Right ventricle myocardium superior (tissue), 1 donor: ENCODE data around the gene IFT122. TPM values are rescaled to one million over a fixed set of nuclear protein-coding genes. Genes with fewer than 3 reads are reported as not detected.

Experiments used
- total RNA-seq: library from RNA; stranded (reverse); fragmentation: NEBNext Ultra II Directional; extraction: Animal tissue kit (Norgen Biotek cat#: 25700); gene quantifications from one replicate; pipeline ENCODE4 v1.2.1, GENCODE V29; 2021
- donor health status: DM: no; HTN: yes; CAD: no; lungs with severe emphysema.

IFT122 gene
- total RNA-seq, 1 donor from 2014 or later: 19.3 TPM

Other genes starting within 250 kb of the IFT122 start
- 80.6 TPM for gene COPG1, start 190.6 kb upstream of the IFT122 start, total RNA-seq
- gene HMCES, start 161.4 kb upstream of the IFT122 start, total RNA-seq: 42.7 TPM
- gene EFCAB12, start 11.6 kb upstream of the IFT122 start, total RNA-seq: not detected
- gene MBD4, start 276 bp upstream of the IFT122 start, total RNA-seq: 18.7 TPM
- not detected for gene RHO, start 88.4 kb downstream of the IFT122 start, total RNA-seq
- gene H1-8, start 103.0 kb downstream of the IFT122 start, total RNA-seq: not detected
- gene PLXND1, start 166.5 kb downstream of the IFT122 start, total RNA-seq: 53.1 TPM